MV-4-11 (cell line): ENCODE results near the gene FAM174B.

Experiments
- DNase-seq: peaks from one replicate; lab custom pipeline; 2025; lab: John Stamatoyannopoulos, UW

Gene FAM174B

GRCh38 chr15:92638709-92639365 is 16.7 kb downstream of the FAM174B start:
- DNase-seq = no peak

- no peak for DNase-seq
These were observed 17.3 kb downstream of the FAM174B start for GRCh38 chr15:92638291-92638708.

- DNase-seq = no peak
These were observed 17.9 kb downstream of the FAM174B start for GRCh38 chr15:92637626-92638025.

GRCh38 chr15:92636908-92637481 is 18.6 kb downstream of the FAM174B start:
- DNase-seq = no peak

GRCh38 chr15:92636401-92636907 is 19.1 kb downstream of the FAM174B start:
- DNase-seq = no peak

GRCh38 chr15:92634671-92635201 is 20.8 kb downstream of the FAM174B start:
- DNase-seq = no peak

- DNase-seq = no peak
These were observed 21.5 kb downstream of the FAM174B start for GRCh38 chr15:92634060-92634459.

- DNase-seq = no peak
These were observed 22.2 kb downstream of the FAM174B start for GRCh38 chr15:92633418-92633817.

- DNase-seq = no peak
These were observed 22.6 kb downstream of the FAM174B start for GRCh38 chr15:92633001-92633400.

GRCh38 chr15:92631721-92632120 is 23.9 kb downstream of the FAM174B start:
- no peak for DNase-seq

- no peak for DNase-seq
These were observed 25.5 kb downstream of the FAM174B start for GRCh38 chr15:92629975-92630626.

GRCh38 chr15:92629276-92629974 is 26.1 kb downstream of the FAM174B start:
- DNase-seq = no peak

- no peak for DNase-seq
These were observed 28.6 kb downstream of the FAM174B start for GRCh38 chr15:92627014-92627413.

GRCh38 chr15:92625251-92625980 is 30.2 kb downstream of the FAM174B start:
- no peak for DNase-seq

- no peak for DNase-seq
These were observed 31.1 kb downstream of the FAM174B start for GRCh38 chr15:92624401-92624991.

- no peak for DNase-seq
These were observed 32.1 kb downstream of the FAM174B start for GRCh38 chr15:92623435-92623834.

- no peak for DNase-seq
These were observed 33.5 kb downstream of the FAM174B start for GRCh38 chr15:92621972-92622533.

- DNase-seq = no peak
These were observed 34.6 kb downstream of the FAM174B start for GRCh38 chr15:92620991-92621390.

GRCh38 chr15:92619145-92620101 is 36.2 kb downstream of the FAM174B start:
- no peak for DNase-seq
